IMR-90 (cell line): ENCODE measurements around the gene CCDC12.

ENCODE experiments used
- FOS ChIP-seq: fragments of 150-350 bp; IDR thresholded peaks from 2 replicates; pipeline ENCODE4 v1.6.1; 2016; ENCODE audit warnings: low read depth, low read length
- SMC3 ChIP-seq: fragments of 150-350 bp; IDR thresholded peaks from 2 replicates; pipeline ENCODE4 v1.6.1; 2016; ENCODE audit warnings: low read depth, mild to moderate bottlenecking, antibody characterized with exemption, low read length, moderate library complexity
- TF ChIP-seq, protein P1 (sequence below): fragments of 150-350 bp; IDR thresholded peaks from 2 replicates; pipeline ENCODE4 v1.6.1; 2017; ENCODE audit warnings: mild to moderate bottlenecking, antibody characterized with exemption, low read length, low read depth

DNA sequence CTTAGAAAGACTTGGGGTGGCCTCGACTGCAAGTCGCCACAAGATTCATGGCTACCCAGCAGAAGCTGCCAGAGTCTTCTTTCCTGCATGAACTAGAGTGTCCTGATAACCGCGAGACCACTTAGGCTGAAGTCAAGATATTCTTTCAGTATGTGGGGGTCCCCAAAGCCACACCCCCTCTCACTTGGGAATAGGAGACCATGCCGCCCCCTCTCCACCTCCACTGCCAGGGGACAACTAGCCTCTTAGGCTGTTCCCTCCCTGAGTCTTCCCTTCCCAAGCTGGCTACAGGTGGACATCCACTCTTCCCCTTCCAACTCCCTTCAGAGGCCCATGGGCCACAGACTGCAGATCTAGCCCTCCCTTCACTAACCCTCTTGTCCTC, 1.3 kb upstream of the CCDC12 start:
- no peak for TF ChIP-seq SMC3
- no peak for TF ChIP-seq FOS
- TF ChIP-seq, protein P1, sequence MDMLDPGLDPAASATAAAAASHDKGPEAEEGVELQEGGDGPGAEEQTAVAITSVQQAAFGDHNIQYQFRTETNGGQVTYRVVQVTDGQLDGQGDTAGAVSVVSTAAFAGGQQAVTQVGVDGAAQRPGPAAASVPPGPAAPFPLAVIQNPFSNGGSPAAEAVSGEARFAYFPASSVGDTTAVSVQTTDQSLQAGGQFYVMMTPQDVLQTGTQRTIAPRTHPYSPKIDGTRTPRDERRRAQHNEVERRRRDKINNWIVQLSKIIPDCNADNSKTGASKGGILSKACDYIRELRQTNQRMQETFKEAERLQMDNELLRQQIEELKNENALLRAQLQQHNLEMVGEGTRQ: no peak
